Liver (tissue), 3 donors: Measurements from ENCODE around the gene RASSF3.

Experiments
- CTCF ChIP-seq: fragments of 150-350 bp; IDR thresholded peaks from 2 replicates; pipeline ENCODE4 v1.5.1; 2017; ENCODE audit warnings: improper control_type of control experiment, low read depth, low read length; ENCODE audit not compliant: missing input control
- MAX ChIP-seq: IDR thresholded peaks from 2 replicates; pipeline ENCODE4 v1.6.1; 2016; ENCODE audit warnings: antibody characterized with exemption
- RAD21 ChIP-seq, 2 donors: IDR thresholded peaks; 2 replicates each; pipeline ENCODE4 v1.6.1; 2016; ENCODE audit warnings: antibody characterized with exemption in 2 of 2, mild to moderate bottlenecking in 2 of 2
- TAF1 ChIP-seq: conservative IDR thresholded peaks from 2 replicates; pipeline ENCODE4 v1.6.1; 2016; ENCODE audit warnings: antibody characterized with exemption, mild to moderate bottlenecking
- donor health status: healthy.
- donor health status: healthy.

DNA sequence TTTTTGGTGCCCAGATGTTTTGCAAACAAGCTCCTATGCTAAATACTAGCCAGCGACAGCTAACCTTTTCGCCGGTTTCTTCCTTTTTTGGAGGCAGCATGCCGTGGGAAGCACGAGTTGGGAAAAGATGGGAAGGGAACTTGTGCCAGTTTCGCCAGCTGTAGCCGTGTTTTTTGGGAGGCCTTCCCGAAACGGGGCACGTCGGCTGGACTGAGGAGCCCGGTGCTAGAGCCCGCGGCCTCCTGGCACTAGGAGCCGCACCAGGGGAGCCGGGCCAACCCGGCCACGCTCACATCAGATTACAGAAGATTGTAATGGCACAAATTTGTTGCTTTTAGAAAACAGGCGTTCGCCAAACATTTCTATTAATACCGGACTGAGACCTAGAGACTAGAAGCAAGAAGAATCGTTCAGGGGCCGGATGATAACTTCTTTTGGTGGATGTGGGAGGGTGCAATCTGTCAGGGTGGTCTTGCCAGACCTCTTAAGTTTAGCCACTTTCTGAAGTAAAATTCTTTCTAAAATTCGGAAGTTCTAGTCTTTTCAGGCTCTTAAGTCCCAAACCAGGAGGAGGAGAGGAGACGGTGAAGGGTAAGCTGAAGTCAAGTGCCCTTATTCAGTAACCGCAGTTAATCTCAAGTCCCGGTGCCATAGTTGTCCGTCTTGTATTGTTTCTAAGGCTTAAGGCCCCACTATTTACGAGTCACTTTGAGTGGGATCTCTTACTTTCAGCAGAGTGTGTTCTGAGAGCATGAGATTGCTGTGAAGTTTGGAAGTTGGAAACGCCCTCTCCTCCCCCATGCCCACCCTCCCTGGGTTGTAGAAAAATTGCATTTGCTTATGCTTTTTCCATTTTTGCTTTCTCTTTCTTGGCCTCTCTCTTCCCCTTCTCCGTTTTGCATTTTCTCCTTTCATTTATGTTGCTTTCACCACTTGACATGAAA lies 1.3 kb downstream of the RASSF3 start:
- TF ChIP-seq CTCF = no peak
- no peak for TF ChIP-seq RAD21 (IDR thresholded peaks at IDR 0.05)
- TF ChIP-seq MAX = no peak
- TF ChIP-seq TAF1 = no peak
